ENCODE measurements around the gene ARHGEF4.

GRCh38 chr2:131037398-131038257 is 200.9 kb downstream of the ARHGEF4 start:
- no peak for TF ChIP-seq EZH2phosphoT487 (IDR thresholded peaks at IDR 0.05; ENCODE audit: borderline replicate concordance)
- TF ChIP-seq CTCF (conservative IDR thresholded peaks at IDR 0.05; ENCODE audit: low read length): no peak

Measured in Loucy (cell line).